IPS-18a (cell line): Measurements from ENCODE around the gene RHBDD1.

Experiments used
- H3K27ac ChIP-seq: one replicate; pipeline ENCODE4 v1.5.1; 2013; ENCODE audit warnings: low read length
- H3K27me3 ChIP-seq: one replicate; pipeline ENCODE4 v1.6.1; 2013; ENCODE audit warnings: mild to moderate bottlenecking, low read length; ENCODE audit not compliant: control insufficient read depth, insufficient read depth
- H3K36me3 ChIP-seq: one replicate; pipeline ENCODE4 v1.6.1; 2013; ENCODE audit warnings: low read depth, low read length; ENCODE audit not compliant: control insufficient read depth
- H3K4me1 ChIP-seq: one replicate; pipeline ENCODE4 v1.6.1; 2013; ENCODE audit warnings: low read depth, low read length; ENCODE audit not compliant: control insufficient read depth
- H3K4me3 ChIP-seq: one replicate; pipeline ENCODE4 v1.5.1; 2013; ENCODE audit warnings: low read length
- H3K9ac ChIP-seq: one replicate; pipeline ENCODE4 v1.6.1; 2013; ENCODE audit warnings: mild to moderate bottlenecking, low read length, moderate library complexity
- H3K9me3 ChIP-seq: one replicate; pipeline ENCODE4 v1.6.1; 2013; ENCODE audit warnings: low read depth, low read length; ENCODE audit not compliant: control insufficient read depth

The RHBDD1 gene

GRCh38 chr2:226850024-226850423 lies 14.2 kb downstream of the RHBDD1 start:
- Histone ChIP-seq H3K36me3 (no peaks in the 10 kb centered on the region), H3K4me3 (no peak overlapping the region), H3K4me1 (no peaks in the 10 kb centered on the region), H3K9me3 (no peaks in the 10 kb centered on the region), H3K27me3 (no peaks in the 10 kb centered on the region), H3K27ac (no peak overlapping the region), H3K9ac (no peak overlapping the region)

GRCh38 chr2:226855787-226856186 lies 19.9 kb downstream of the RHBDD1 start:
- Histone ChIP-seq H3K4me1 (no peaks in the 10 kb centered on the region), H3K9me3 (no peaks in the 10 kb centered on the region), H3K27ac (no peak overlapping the region), H3K4me3 (no peak overlapping the region), H3K36me3 (no peaks in the 10 kb centered on the region), H3K27me3 (no peaks in the 10 kb centered on the region), H3K9ac (no peak overlapping the region)

GRCh38 chr2:226860087-226860486 lies 24.2 kb downstream of the RHBDD1 start:
- H3K27ac ChIP-seq: no peak overlapping the region
- H3K9ac ChIP-seq: no peak overlapping the region
- peaks cover 6% of the 10 kb centered on the region for H3K4me1 ChIP-seq
- H3K9me3 ChIP-seq: no peaks in the 10 kb centered on the region
- H3K4me3 ChIP-seq: no peak overlapping the region
- no peaks in the 10 kb centered on the region for H3K27me3 ChIP-seq
- H3K36me3 ChIP-seq: no peaks in the 10 kb centered on the region

GRCh38 chr2:226862623-226863022 lies 26.8 kb downstream of the RHBDD1 start:
- no peaks in the 10 kb centered on the region for H3K36me3 ChIP-seq
- H3K4me3 ChIP-seq: no peak overlapping the region
- H3K9me3 ChIP-seq: no peaks in the 10 kb centered on the region
- H3K27ac ChIP-seq: no peak overlapping the region
- no peaks in the 10 kb centered on the region for H3K27me3 ChIP-seq
- no peak overlapping the region for H3K9ac ChIP-seq
- H3K4me1 ChIP-seq: peaks cover 11% of the 10 kb centered on the region

- Histone ChIP-seq H3K9ac (no peak overlapping the region), H3K27me3 (no peaks in the 10 kb centered on the region), H3K27ac (no peak overlapping the region), H3K4me3 (no peak overlapping the region), H3K9me3 (no peaks in the 10 kb centered on the region), H3K36me3 (no peaks in the 10 kb centered on the region), H3K4me1 (peaks cover 32% of the 10 kb centered on the region)
These were observed 29.4 kb downstream of the RHBDD1 start for GRCh38 chr2:226865273-226865672.

- Histone ChIP-seq H3K36me3 (no peaks in the 10 kb centered on the region), H3K27me3 (no peaks in the 10 kb centered on the region), H3K9ac (no peak overlapping the region), H3K9me3 (no peaks in the 10 kb centered on the region), H3K4me1 (peaks cover 32% of the 10 kb centered on the region), H3K4me3 (no peak overlapping the region), H3K27ac (no peak overlapping the region)
These were observed 29.9 kb downstream of the RHBDD1 start for GRCh38 chr2:226865710-226866109.

GRCh38 chr2:226868331-226869162 lies 32.7 kb downstream of the RHBDD1 start:
- Histone ChIP-seq H3K4me1 (peaks cover 28% of the 10 kb centered on the region), H3K9me3 (no peaks in the 10 kb centered on the region), H3K36me3 (no peaks in the 10 kb centered on the region), H3K27me3 (no peaks in the 10 kb centered on the region), H3K9ac (no peak overlapping the region), H3K27ac (no peak overlapping the region), H3K4me3 (no peak overlapping the region)

GRCh38 chr2:226869371-226869770 lies 33.5 kb downstream of the RHBDD1 start:
- no peak overlapping the region for H3K4me3 ChIP-seq
- no peak overlapping the region for H3K9ac ChIP-seq
- H3K27me3 ChIP-seq: no peaks in the 10 kb centered on the region
- H3K4me1 ChIP-seq: peaks cover 28% of the 10 kb centered on the region
- no peak overlapping the region for H3K27ac ChIP-seq
- no peaks in the 10 kb centered on the region for H3K36me3 ChIP-seq
- H3K9me3 ChIP-seq: no peaks in the 10 kb centered on the region

GRCh38 chr2:226873051-226873620 lies 37.3 kb downstream of the RHBDD1 start:
- Histone ChIP-seq H3K9ac (no peak overlapping the region), H3K9me3 (no peaks in the 10 kb centered on the region), H3K4me3 (no peak overlapping the region), H3K27me3 (no peaks in the 10 kb centered on the region), H3K4me1 (peaks cover 23% of the 10 kb centered on the region), H3K27ac (no peak overlapping the region), H3K36me3 (no peaks in the 10 kb centered on the region)

GRCh38 chr2:226873826-226874225 lies 38.0 kb downstream of the RHBDD1 start:
- H3K27me3 ChIP-seq: no peaks in the 10 kb centered on the region
- no peak overlapping the region for H3K4me3 ChIP-seq
- H3K4me1 ChIP-seq: peaks cover 16% of the 10 kb centered on the region
- no peaks in the 10 kb centered on the region for H3K9me3 ChIP-seq
- no peak overlapping the region for H3K9ac ChIP-seq
- H3K27ac ChIP-seq: no peak overlapping the region
- no peaks in the 10 kb centered on the region for H3K36me3 ChIP-seq

- Histone ChIP-seq H3K27me3 (no peaks in the 10 kb centered on the region), H3K4me1 (peaks cover 7% of the 10 kb centered on the region), H3K9ac (no peak overlapping the region), H3K36me3 (no peaks in the 10 kb centered on the region), H3K9me3 (no peaks in the 10 kb centered on the region), H3K27ac (no peak overlapping the region), H3K4me3 (no peak overlapping the region)
These were observed 38.9 kb downstream of the RHBDD1 start for GRCh38 chr2:226874749-226875148.
